Esophagus muscularis mucosa (tissue), 4 donors: Measurements from ENCODE around the gene CBLB. TPM values are rescaled to one million over a fixed set of nuclear protein-coding genes. Genes with fewer than 3 reads are reported as not detected.

Experiments
- DNase-seq: peaks from one replicate; pipeline ENCODE4 v3.0.0-alpha.2; 2017; ENCODE audit errors: extremely low spot score
- H3K27ac ChIP-seq, 4 donors: fragments of 200-600 bp; sonication (generic); replicated peaks in 1 of 4; 1 replicate in 3 of 4; 2 replicates in 1 of 4; pipeline ENCODE4 v1.5.1; 2016 to 2019; ENCODE audit warnings: mild to moderate bottlenecking in 1 of 4
- H3K27me3 ChIP-seq, 4 donors: fragments of 200-600 bp; sonication (generic); one replicate each; pipeline versions ENCODE4 v1.5.1 to v1.6.0; 2016 to 2019
- H3K36me3 ChIP-seq, 4 donors: fragments of 200-600 bp; sonication (generic); one replicate each; pipeline ENCODE4 v1.5.1; 2016 to 2019
- H3K4me1 ChIP-seq, 4 donors: fragments of 200-600 bp; sonication (generic); one replicate each; pipeline ENCODE4 v1.5.1; 2016 to 2019
- H3K4me3 ChIP-seq, 4 donors: fragments of 200-600 bp; sonication (generic); 1 replicate in 2 of 4; 2 replicates in 2 of 4; pipeline ENCODE4 v1.5.1; 2016 to 2019; ENCODE audit warnings: mild to moderate bottlenecking in 4 of 4, moderate library complexity in 1 of 4
- H3K9me3 ChIP-seq, 4 donors: fragments of 200-600 bp; sonication (generic); 1 replicate in 3 of 4; 2 replicates in 1 of 4; pipeline ENCODE4 v1.5.1; 2016 to 2019
- EP300 ChIP-seq: sonication (generic); formaldehyde crosslinking; IDR thresholded peaks from one replicate; pipeline ENCODE4 v1.6.1; 2017; ENCODE audit warnings: antibody characterized with exemption
- POLR2A ChIP-seq: fragments of 450-650 bp; IDR thresholded peaks from one replicate; pipeline ENCODE4 v1.6.1; 2017; ENCODE audit warnings: antibody characterized with exemption, moderate library complexity, mild to moderate bottlenecking, low read depth
- POLR2AphosphoS5 ChIP-seq, 2 donors: sonication (generic); formaldehyde crosslinking; IDR thresholded peaks; one replicate each; pipeline ENCODE4 v1.6.1; 2017; ENCODE audit warnings: antibody characterized with exemption in 2 of 2
- WGBS: methylation state at CpG from one replicate; pipeline ENCODE4 v1.1.5; 2018; 5-methylcytosine and 5-hydroxymethylcytosine counted together
- intact Hi-C: fragments of 100-400 bp; cut with DNase I; formaldehyde crosslinking; loops from one replicate; pipeline ENCODE4 v1.15.1; 2023
- total RNA-seq, 4 donors: library from RNA; depleted of rRNA; stranded (reverse); fragments of >200 nt; gene quantifications; one replicate each; pipeline versions ENCODE4 v1.1.0 to v1.2.1, GENCODE V29; 2016
- TF ChIP-seq, protein P1 (sequence below), 3 experiments: fragments of 200-600 bp in 2 of 3; fragments of 450-650 bp in 1 of 3; sonication (generic) in 2 of 3; IDR thresholded peaks; one replicate each; pipeline ENCODE4 v1.5.1; 2017 to 2019; ENCODE audit warnings: antibody characterized with exemption in 3 of 3, mild to moderate bottlenecking in 2 of 3, moderate library complexity in 1 of 3

Gene CBLB
- total RNA-seq, 4 donors from 2014 or later: 20.7 to 35.7 (median 26.2) TPM

DNA sequence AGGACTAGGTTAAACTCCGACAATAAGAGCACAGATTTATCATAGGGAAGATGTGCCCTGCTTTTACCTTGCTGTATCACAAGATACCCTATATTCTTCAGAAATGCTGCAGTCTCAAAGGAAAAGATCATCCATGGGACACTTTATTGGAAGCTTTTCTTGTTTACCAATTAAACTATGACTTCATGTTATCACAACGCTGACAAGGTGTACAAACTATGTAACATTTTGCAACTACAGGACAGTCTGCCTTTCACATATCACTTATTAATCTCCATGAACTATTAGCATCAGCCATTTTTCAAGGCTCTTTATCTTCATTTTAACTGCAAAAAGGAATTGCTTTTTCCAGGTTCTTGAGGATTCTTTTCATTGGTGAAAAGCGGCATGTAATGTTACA is 34.0 kb downstream of the CBLB start:
- no peak for DNase-seq
- H3K27me3 ChIP-seq: no peaks in the 10 kb centered on the region
- H3K27ac ChIP-seq: no peak overlapping the region
- no peaks in the 10 kb centered on the region for H3K9me3 ChIP-seq
- H3K4me3 ChIP-seq: no peak overlapping the region
- intact Hi-C loops: no loop called here
- 98% methylated on average over 3 of the region's 3 CpGs for WGBS
- TF ChIP-seq EP300 (no peak), POLR2AphosphoS5 (IDR thresholded peaks at IDR 0.05) (no peak), POLR2A (no peak)
- TF ChIP-seq, protein P1, sequence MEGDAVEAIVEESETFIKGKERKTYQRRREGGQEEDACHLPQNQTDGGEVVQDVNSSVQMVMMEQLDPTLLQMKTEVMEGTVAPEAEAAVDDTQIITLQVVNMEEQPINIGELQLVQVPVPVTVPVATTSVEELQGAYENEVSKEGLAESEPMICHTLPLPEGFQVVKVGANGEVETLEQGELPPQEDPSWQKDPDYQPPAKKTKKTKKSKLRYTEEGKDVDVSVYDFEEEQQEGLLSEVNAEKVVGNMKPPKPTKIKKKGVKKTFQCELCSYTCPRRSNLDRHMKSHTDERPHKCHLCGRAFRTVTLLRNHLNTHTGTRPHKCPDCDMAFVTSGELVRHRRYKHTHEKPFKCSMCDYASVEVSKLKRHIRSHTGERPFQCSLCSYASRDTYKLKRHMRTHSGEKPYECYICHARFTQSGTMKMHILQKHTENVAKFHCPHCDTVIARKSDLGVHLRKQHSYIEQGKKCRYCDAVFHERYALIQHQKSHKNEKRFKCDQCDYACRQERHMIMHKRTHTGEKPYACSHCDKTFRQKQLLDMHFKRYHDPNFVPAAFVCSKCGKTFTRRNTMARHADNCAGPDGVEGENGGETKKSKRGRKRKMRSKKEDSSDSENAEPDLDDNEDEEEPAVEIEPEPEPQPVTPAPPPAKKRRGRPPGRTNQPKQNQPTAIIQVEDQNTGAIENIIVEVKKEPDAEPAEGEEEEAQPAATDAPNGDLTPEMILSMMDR (IDR thresholded peaks at IDR 0.05): no peak
- peaks cover 19 to 40% (median 33%) of the 10 kb centered on the region in 4 donors for H3K4me1 ChIP-seq
- H3K36me3 ChIP-seq: peaks cover 0 to 12% (median 0%) of the 10 kb centered on the region in 4 donors

DNA sequence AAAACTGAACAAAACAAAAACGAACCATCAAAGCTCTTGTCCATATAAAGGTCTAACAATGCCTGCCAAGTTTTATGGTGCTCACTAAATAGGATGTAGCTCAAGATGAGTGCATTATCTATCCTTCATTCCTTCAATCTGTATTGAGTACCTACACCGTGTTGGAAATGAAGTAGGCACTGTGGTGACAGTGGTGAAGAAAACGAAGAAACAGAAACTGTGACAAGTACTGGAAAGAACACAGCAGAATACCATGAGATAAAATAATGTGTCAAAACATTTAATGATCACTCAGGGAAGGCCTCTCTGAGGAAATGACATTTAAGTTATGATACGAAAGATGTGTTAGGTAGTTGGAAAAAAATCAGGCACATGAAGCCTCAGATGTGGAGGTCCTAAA is 36.2 kb downstream of the CBLB start:
- Histone ChIP-seq H3K27ac (no peak overlapping the region), H3K4me3 (no peak overlapping the region), H3K9me3 (no peaks in the 10 kb centered on the region), H3K27me3 (no peaks in the 10 kb centered on the region), H3K36me3 (no peaks in the 10 kb centered on the region), H3K4me1 (peaks cover 23 to 45% (median 40%) of the 10 kb centered on the region in 4 donors)
- no peak for DNase-seq
- 74% methylated on average over 4 of the region's 4 CpGs for WGBS
- intact Hi-C loops: no loop called here
- TF ChIP-seq, protein P1 (IDR thresholded peaks at IDR 0.05): no peak
- TF ChIP-seq POLR2A (no peak), EP300 (no peak), POLR2AphosphoS5 (IDR thresholded peaks at IDR 0.05) (no peak)

DNA sequence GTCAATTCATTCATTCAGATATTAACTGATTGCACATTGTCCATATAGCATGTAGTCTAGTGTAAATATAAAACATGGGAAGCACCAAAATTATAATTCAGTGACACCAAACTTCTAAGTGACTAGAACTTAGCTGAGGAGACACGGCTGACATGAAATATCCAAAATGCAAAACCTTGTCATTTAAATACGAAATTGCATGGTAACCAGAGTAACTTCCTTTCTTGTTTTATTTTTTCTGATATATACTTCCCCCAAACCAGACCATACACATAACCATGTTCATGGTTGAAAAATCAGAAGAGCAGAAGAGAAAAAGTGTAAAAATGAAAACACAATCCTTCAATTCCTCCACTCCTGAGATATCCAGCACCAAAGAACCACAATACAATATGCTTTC is 38.0 kb downstream of the CBLB start:
- no peaks in the 10 kb centered on the region for H3K36me3 ChIP-seq
- H3K27ac ChIP-seq: no peak overlapping the region
- H3K4me1 ChIP-seq: peaks cover 14 to 41% (median 25%) of the 10 kb centered on the region in 4 donors
- TF ChIP-seq POLR2A: no peak
- TF ChIP-seq, protein P1 (IDR thresholded peaks at IDR 0.05): no peak
- TF ChIP-seq POLR2AphosphoS5 (IDR thresholded peaks at IDR 0.05): no peak
- no peak for TF ChIP-seq EP300
- H3K27me3 ChIP-seq: no peaks in the 10 kb centered on the region
- intact Hi-C loops: no loop called here
- no peaks in the 10 kb centered on the region for H3K9me3 ChIP-seq
- H3K4me3 ChIP-seq: no peak overlapping the region
- DNase-seq: no peak
- WGBS: 94% methylated on average over 2 of the region's 2 CpGs

GRCh38 chr3:105829871-105830622 is 38.8 kb downstream of the CBLB start:
- Histone ChIP-seq H3K4me1 (peaks cover 9 to 34% (median 18%) of the 10 kb centered on the region in 4 donors), H3K36me3 (no peaks in the 10 kb centered on the region), H3K27me3 (no peaks in the 10 kb centered on the region), H3K27ac (no peak overlapping the region), H3K4me3 (no peak overlapping the region), H3K9me3 (no peaks in the 10 kb centered on the region)
- DNase-seq: no peak
- intact Hi-C loops: no loop called here
- 65% methylated on average over 4 of the region's 4 CpGs for WGBS
- TF ChIP-seq EP300: no peak
- TF ChIP-seq POLR2A: no peak
- no peak for TF ChIP-seq POLR2AphosphoS5 (IDR thresholded peaks at IDR 0.05)
- TF ChIP-seq, protein P1 (IDR thresholded peaks at IDR 0.05): no peak
